Stimulated activated CD8-positive, alpha-beta memory T cell treated with anti-CD3 and anti-CD28 coated beads, Interleukin-4, amount 100 ng/mL, for 1 hour (primary cell): ENCODE data around the gene MPRIP.

ENCODE experiments used
- DNase-seq, 2 donors: peaks; one replicate each; pipeline ENCODE4 v3.0.0-alpha.2; 2020; ENCODE audit warnings: low read depth in 2 of 2, low spot score in 1 of 2

Gene MPRIP

GRCh38 chr17:17028878-17029535, 13.2 kb upstream of the MPRIP start:
- DNase-seq: no peak

GRCh38 chr17:17029938-17030337, 12.3 kb upstream of the MPRIP start:
- no peak for DNase-seq

- no peak for DNase-seq
Observed at GRCh38 chr17:17030515-17031211, 11.6 kb upstream of the MPRIP start.

- no peak for DNase-seq
Observed at GRCh38 chr17:17032131-17032692, 10.0 kb upstream of the MPRIP start.

- DNase-seq: no peak
Observed at GRCh38 chr17:17033466-17033865, 8.8 kb upstream of the MPRIP start.

GRCh38 chr17:17034026-17034425, 8.2 kb upstream of the MPRIP start:
- DNase-seq: no peak

GRCh38 chr17:17034496-17035075, 7.7 kb upstream of the MPRIP start:
- no peak for DNase-seq

GRCh38 chr17:17035490-17035889, 6.8 kb upstream of the MPRIP start:
- DNase-seq: no peak

- DNase-seq: no peak
Observed at GRCh38 chr17:17035920-17036523, 6.2 kb upstream of the MPRIP start.

GRCh38 chr17:17036524-17036998, 5.7 kb upstream of the MPRIP start:
- no peak for DNase-seq

- DNase-seq: no peak
Observed at GRCh38 chr17:17039911-17040310, 2.3 kb upstream of the MPRIP start.

GRCh38 chr17:17041018-17041521, 1.2 kb upstream of the MPRIP start:
- DNase-seq: no peak

GRCh38 chr17:17041571-17042383, 480 bp upstream of the MPRIP start:
- DNase-seq: peak; percentile 75 to 94

GRCh38 chr17:17042851-17043460, 699 bp downstream of the MPRIP start:
- DNase-seq: peak in 1 of 2 donors; percentile 5

GRCh38 chr17:17043461-17044271, 1.4 kb downstream of the MPRIP start:
- DNase-seq: no peak

GRCh38 chr17:17044846-17045561, 2.7 kb downstream of the MPRIP start:
- no peak for DNase-seq

- no peak for DNase-seq
Observed at GRCh38 chr17:17048106-17048505, 5.8 kb downstream of the MPRIP start.
